Left cardiac atrium (tissue), 4 donors: ENCODE results near the gene GSTM1. TPM values are rescaled to one million over a fixed set of nuclear protein-coding genes. Genes with fewer than 3 reads are reported as not detected.
"Not testable (repeated sequence)": the region's sequence is repeated elsewhere in the genome, so short reads cannot be mapped to it uniquely, and the experiment has no call there.

ENCODE experiments used
- ATAC-seq, 2 donors: fragments of 200-7000 bp; cut with Tn5 transposase; one replicate each; pipeline ENCODE4 v1.9.1; 2020; ENCODE audit warnings: mild to moderate bottlenecking in 2 of 2, moderate library complexity in 2 of 2
- DNase-seq: peaks from one replicate; pipeline ENCODE4 v3.0.0-alpha.2; 2020
- intact Hi-C, 2 donors: fragments of 100-400 bp; cut with DNase I; formaldehyde crosslinking; loops; one replicate each; pipeline versions ENCODE4 v1.14.1 to v1.15.1; 2022 to 2023
- total RNA-seq, 2 donors: library from RNA; stranded (reverse); fragmentation: NEBNext Ultra II Directional; extraction: Animal tissue kit (Norgen Biotek cat#: 25700); gene quantifications; one replicate each; pipeline ENCODE4 v1.2.1, GENCODE V29; 2021
- donor health status: DM: no; HTN: yes; CAD: no.
- donor health status: DM: no; HTN: yes; CAD: no; lungs with severe emphysema.
- donor health status: DM: yes; HTN: yes; CAD: no.
- donor health status: Dilated cardiomyopathy.

Gene GSTM1
- total RNA-seq, 2 donors from 2014 or later, result not detected

- ATAC-seq, result no peak
These were observed 29.0 kb upstream of the GSTM1 start for GRCh38 chr1:109658533-109659042.

GRCh38 chr1:109659145-109659544 is 28.5 kb upstream of the GSTM1 start:
- no peak for DNase-seq
- intact Hi-C loops, result no loop called here
- ATAC-seq, result no peak

More at GRCh38 chr1:109658533-109659042, 29.0 kb upstream of the GSTM1 start:
- intact Hi-C loops, result no loop called here
- no peak for DNase-seq

- no peak for ATAC-seq
- no peak for DNase-seq
- intact Hi-C loops, result no loop called here
These were observed 27.5 kb upstream of the GSTM1 start for GRCh38 chr1:109659997-109660690.

GRCh38 chr1:109660691-109661026 is 27.0 kb upstream of the GSTM1 start:
- ATAC-seq, DNase-seq, intact Hi-C loops: not testable (repeated sequence)

GRCh38 chr1:109661391-109661790 is 26.2 kb upstream of the GSTM1 start:
- intact Hi-C loops, result no loop called here
- DNase-seq, result no peak
- ATAC-seq, result no peak

GRCh38 chr1:109664671-109665070 is 22.9 kb upstream of the GSTM1 start:
- DNase-seq (no peak), ATAC-seq (no peak)
- intact Hi-C loops, result loop anchor here in 1 of 2 donors (5.0 kb wide), 1 partner anchor 58 kb away; no protein-coding TSS in a partner anchor

GRCh38 chr1:109667452-109668122 is 20.0 kb upstream of the GSTM1 start, which contains the start of gene GSTM2:
Gene GSTM2, plus strand, starts transcription at chr1:109668057. Its CDS starts 59 bp downstream, at chr1:109668116.
- DNase-seq, result peak; percentile 95
- intact Hi-C loops, result loop anchor here in 1 of 2 donors (5.0 kb wide), 1 partner anchor 55 kb away; no protein-coding TSS in a partner anchor
- peak; percentile 100 for ATAC-seq

GRCh38 chr1:109668123-109668775 is 19.4 kb upstream of the GSTM1 start:
- ATAC-seq, result peak; percentile 10 to 43
- intact Hi-C loops, result loop anchor here in 1 of 2 donors (5.0 kb wide), 1 partner anchor 54 kb away; no protein-coding TSS in a partner anchor
- no peak for DNase-seq

- intact Hi-C loops, result loop anchor here in 1 of 2 donors (5.0 kb wide), 1 partner anchor 53 kb away; no protein-coding TSS in a partner anchor
These were observed 18.2 kb upstream of the GSTM1 start for GRCh38 chr1:109669246-109669948.

GRCh38 chr1:109669949-109670302 is 17.7 kb upstream of the GSTM1 start:
- intact Hi-C loops, result loop anchor here in 1 of 2 donors (5.0 kb wide), 1 partner anchor 52 kb away; no protein-coding TSS in a partner anchor
- not testable (repeated sequence) for ATAC-seq, DNase-seq

More at GRCh38 chr1:109669246-109669948, 18.2 kb upstream of the GSTM1 start:
- ATAC-seq (no peak), DNase-seq (no peak)

GRCh38 chr1:109671067-109671466 is 16.6 kb upstream of the GSTM1 start:
- no peak for ATAC-seq
- intact Hi-C loops, result no loop called here
- DNase-seq, result no peak

GRCh38 chr1:109673861-109674260 is 13.8 kb upstream of the GSTM1 start:
- DNase-seq, ATAC-seq, intact Hi-C loops: not testable (repeated sequence)

- ATAC-seq, intact Hi-C loops: not testable (repeated sequence)
These were observed 10.8 kb upstream of the GSTM1 start for GRCh38 chr1:109676683-109677381.

GRCh38 chr1:109677459-109677858 is 10.2 kb upstream of the GSTM1 start:
- ATAC-seq, result no peak
- intact Hi-C loops, result no loop called here
- no peak for DNase-seq

More at GRCh38 chr1:109676683-109677381, 10.8 kb upstream of the GSTM1 start:
- not testable (repeated sequence) for DNase-seq

GRCh38 chr1:109678637-109679036 is 9.0 kb upstream of the GSTM1 start:
- intact Hi-C loops, ATAC-seq: not testable (repeated sequence)

GRCh38 chr1:109684777-109685176 is 2.8 kb upstream of the GSTM1 start:
- ATAC-seq, intact Hi-C loops, DNase-seq: not testable (repeated sequence)

More at GRCh38 chr1:109678637-109679036, 9.0 kb upstream of the GSTM1 start:
- DNase-seq, result not testable (repeated sequence)

GRCh38 chr1:109685399-109685798 is 2.2 kb upstream of the GSTM1 start:
- DNase-seq, ATAC-seq, intact Hi-C loops: not testable (repeated sequence)

GRCh38 chr1:109685890-109686289 is 1.7 kb upstream of the GSTM1 start:
- intact Hi-C loops, DNase-seq, ATAC-seq: not testable (repeated sequence)
